HS-5 (cell line): ENCODE measurements around the gene DXO.
"Not testable (repeated sequence)": the region's sequence is repeated elsewhere in the genome, so short reads cannot be mapped to it uniquely, and the experiment has no call there.

Source experiments
- DNase-seq: peaks from one replicate; pipeline ENCODE4 v3.0.0-alpha.2; 2012; ENCODE audit warnings: low read depth

DXO gene

DNA sequence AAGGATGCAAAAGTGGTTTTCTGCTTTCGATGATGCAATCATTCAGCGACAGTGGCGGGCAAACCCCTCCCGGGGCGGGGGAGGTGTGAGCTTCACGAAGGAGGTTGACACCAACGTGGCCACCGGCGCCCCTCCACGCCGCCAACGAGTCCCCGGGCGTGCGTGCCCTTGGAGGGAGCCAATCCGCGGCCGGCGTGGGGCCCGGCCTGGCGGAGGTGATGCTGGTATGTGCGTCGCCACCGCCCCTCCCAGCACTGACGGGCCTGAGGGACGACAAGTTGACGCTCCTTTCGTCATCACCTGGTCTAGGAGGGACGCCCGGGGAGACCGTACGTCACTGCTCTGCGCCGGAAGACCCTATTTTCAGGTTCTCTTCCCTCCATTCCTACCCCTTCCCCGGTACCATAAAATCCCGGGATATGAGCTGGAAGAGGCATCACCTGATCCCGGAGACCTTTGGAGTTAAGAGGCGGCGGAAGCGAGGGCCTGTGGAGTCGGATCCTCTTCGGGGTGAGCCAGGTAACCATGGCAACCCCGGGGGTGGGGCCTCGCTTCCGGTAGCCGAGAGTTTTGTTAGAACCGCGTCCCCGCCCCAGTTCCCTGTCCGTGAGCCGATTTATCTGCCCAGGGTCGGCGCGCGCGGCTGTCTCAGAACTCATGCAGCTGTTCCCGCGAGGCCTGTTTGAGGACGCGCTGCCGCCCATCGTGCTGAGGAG is at the start of gene DXO:
TSS of gene DXO (minus strand) at position 146 of the 716 bp plus-strand sequence. CDS start 463 bp downstream, outside the sequence.
- DNase-seq, result peak; percentile 97

DNA sequence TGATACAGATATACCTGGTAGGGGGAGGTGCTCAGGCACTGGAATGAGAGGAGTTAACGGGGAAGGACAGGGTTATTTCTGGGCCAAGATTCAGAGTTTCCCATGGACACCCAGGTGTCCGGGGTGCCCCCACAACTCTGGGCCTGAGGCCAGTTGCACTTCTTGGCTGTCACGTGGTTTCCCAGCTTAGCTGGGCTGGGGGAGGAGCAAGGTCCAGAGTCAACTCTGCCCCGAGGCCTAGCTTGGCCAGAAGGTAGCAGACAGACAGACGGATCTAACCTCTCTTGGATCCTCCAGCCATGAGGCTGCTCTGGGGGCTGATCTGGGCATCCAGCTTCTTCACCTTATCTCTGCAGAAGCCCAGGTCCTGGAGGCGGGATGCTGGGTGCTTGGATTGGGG is 42.6 kb upstream of the DXO start, which contains the start of gene C4B:
TSS of gene C4B (plus strand) at position 249 of the 400 bp plus-strand sequence. CDS start at position 300, 51 bp downstream.
- not testable (repeated sequence) for DNase-seq

DNA sequence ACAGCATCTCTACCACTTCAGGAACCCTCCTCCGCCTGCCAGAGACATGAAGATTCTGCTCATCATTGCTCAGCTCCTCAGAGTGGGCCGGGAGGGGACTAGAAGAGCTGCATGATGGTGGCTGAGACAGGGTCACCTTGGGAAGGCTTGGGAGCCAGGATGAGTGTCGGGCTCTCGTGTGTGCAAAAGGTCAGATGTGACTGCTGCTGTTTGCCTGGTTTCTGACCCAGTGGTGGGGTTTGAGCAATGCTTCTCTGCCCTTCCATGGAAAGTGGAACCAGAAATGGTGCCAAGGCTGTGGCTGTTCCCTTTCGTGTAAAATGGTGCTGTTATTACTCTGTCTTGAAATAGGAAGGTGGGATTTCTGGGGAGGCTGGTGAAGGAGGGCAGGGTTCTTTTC is 41.8 kb upstream of the DXO start:
- DNase-seq, result not testable (repeated sequence)

DNA sequence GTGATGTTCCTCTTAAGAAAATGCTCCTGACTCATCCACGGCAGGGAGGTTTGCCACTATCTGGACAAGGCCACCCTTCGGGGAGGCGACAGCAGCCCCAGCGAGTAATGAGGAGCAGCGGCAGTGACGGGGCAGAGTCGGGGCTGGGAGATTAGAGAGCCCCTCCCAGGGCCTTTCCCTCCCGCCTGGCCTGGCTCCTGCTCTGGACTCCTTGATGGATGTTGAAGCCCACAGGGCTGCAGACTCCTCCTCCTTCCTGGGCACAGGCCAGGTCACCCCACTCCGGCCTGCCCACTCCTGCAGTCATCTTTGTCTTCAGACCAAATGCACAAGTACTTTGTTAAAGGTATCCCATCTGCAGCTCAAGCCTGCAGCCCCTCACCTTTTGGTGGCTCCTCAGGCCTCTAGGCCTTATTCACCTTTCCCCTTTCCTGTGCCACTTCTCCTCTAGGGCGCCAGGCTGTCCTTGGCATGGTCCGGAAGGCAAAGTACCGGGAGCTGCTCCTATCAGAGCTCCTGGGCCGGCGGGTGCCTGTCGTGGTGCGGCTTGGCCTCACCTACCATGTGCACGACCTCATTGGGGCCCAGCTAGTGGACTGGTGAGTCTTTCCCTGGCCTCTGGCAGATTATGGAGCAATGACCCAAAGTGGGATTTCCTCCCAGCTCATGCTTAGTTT is 41.1 kb upstream of the DXO start:
- DNase-seq, result not testable (repeated sequence)

DNA sequence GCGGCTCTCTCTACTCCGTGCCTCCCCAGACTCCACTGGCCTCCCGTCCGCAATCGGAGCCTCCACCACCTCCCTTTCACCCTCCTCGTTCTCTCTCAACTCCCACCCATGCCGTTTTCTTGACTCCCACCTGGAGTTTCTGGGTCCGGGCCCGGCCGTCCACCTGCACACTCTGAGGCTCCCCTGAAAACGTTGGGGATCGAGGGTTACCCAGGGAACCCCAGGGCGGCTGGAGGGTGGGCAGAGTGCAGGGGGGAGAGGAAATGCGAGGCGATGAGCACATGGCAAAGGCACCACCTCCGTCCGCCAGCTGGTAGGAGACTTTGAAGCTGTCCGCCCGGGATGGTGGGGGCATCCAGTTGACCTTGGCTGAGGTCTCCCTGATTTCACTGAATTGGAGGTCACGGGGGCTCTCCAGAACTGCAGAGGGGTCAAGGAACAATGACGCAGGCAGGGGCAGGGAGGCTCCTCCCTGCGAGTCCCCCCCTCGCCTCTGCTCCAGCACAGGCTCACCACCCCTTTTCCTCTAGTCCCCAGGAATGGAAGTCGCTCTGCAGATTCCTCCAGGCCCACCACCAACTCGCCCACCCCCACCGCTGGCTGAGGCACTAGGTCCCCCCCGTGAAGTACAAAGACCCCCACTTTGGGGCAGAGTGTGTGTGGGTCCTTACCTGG is 39.1 kb upstream of the DXO start:
- not testable (repeated sequence) for DNase-seq

DNA sequence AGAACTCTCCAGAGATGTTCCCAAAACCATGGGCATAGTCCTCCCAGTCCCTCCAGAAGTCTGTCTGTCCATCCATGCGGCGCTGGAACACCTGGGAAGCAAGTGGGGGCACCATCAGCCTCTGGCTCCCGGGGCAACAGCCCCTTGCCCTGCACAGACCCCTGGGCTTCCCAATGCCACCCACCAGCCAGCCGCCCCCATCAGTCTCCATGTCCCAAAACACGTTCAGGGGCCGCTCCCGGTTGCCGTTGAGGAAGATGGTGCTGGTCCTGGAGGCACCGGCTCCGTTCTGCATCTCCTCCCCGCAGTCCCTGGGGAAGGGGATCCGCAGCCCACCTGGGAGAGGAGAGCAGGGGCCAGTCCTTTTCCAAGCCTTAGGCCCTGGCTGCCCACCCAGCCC is 37.6 kb upstream of the DXO start:
- DNase-seq, result not testable (repeated sequence)

DNA sequence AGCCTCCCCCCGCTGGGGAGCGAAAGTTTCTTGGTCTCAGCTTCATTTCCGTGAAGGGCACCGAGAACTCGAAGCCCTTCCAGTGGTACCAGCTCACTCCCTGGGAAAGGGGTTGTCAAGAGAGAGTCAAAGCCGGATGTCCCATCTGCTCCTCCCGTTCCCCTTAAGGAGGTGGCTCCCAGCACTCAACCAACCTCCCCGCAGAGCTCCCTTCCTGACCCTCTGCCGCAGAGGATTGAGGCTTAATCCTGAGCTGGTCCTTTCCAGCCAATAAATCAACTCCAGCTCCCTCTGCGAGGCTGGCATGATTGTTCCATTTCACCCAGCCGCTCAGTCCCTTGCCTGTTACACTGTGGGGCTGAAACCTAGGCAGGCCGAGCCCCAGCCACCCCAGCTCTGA is 36.7 kb upstream of the DXO start:
- DNase-seq, result not testable (repeated sequence)

DNA sequence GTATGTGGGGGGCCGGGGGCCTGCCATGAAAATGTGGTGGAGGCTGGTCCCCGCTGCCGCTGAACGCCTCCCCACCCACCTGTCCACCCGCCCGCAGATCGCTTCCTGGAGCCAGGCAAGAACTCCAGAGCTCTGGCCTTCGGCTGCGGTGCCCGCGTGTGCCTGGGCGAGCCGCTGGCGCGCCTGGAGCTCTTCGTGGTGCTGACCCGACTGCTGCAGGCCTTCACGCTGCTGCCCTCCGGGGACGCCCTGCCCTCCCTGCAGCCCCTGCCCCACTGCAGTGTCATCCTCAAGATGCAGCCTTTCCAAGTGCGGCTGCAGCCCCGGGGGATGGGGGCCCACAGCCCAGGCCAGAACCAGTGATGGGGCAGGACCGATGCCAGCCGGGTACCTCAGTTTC is 36.1 kb upstream of the DXO start:
- DNase-seq, result not testable (repeated sequence)

DNA sequence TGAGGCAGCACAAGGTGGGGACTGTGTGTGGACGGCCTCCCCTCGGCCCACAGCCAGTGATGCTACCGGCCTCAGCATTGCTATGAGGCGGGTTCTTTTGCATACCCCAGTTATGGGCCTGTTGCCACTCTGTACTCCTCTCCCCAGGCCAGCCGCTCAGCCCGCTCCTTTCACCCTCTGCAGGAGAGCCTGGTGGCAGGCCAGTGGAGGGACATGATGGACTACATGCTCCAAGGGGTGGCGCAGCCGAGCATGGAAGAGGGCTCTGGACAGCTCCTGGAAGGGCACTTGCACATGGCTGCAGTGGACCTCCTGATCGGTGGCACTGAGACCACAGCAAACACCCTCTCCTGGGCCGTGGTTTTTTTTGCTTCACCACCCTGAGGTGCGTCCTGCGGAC is 35.1 kb upstream of the DXO start:
- DNase-seq, result not testable (repeated sequence)

DNA sequence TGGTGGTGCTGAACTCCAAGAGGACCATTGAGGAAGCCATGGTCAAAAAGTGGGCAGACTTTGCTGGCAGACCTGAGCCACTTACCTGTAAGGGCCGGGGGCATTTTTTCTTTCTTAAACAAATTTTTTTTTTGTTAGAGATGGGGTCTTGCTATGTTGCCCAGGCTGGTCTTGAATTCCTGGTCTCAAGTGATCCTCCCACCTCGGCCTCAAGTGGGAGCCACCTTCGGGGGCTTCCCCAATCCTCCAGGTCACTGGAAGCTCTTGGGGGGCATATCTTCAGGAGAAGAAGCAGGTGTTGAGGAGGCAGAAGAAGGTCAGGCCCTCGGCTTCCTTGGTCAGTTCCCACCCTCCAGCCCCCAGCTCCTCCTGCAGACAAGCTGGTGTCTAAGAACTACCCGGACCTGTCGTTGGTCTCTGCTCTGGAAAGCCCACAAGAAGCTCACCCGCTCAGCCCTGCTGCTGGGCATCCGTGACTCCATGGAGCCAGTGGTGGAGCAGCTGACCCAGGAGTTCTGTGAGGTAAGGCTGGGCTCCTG is 34.1 kb upstream of the DXO start:
- DNase-seq, result not testable (repeated sequence)

DNA sequence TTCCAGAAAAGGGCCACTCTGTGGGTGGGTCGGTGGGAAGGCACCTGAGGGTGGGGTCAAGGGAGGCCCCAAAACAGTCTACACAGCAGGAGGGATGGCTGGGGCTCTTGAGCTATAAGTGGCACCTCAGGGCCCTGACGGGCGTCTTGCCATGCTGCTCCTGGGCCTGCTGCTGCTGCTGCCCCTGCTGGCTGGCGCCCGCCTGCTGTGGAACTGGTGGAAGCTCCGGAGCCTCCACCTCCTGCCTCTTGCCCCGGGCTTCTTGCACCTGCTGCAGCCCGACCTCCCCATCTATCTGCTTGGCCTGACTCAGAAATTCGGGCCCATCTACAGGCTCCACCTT is 33.6 kb upstream of the DXO start:
- not testable (repeated sequence) for DNase-seq

DNA sequence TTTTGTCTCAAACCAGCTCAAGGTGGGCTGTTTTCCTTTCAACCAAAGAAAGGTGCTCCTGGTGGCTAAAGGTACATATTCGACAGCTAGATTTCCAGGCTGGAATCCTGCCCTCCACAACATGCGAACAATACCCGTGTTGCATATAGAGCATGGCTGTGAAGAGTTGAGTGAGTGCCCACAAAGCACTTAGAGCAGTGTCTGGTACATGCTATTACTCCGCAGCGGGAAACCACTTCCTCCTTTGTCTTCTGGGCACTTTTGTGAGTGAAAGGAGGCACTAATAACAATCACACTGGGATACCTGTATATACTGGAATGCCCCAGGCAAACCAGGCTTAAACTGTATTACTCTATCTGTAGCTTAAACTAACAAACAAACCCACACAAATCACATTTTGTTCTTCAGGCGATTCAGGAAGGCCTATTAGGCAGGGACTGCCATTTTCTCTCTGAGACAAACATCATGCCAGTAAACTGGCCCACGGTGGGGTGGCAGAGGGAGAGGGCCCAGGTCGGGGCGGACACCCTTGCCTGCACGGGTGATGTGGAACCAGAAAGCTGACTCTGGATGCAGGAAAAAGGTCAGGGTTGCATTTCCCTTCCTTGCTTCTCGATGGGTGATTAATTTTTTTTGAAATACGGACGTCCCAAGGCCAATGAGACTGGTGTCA is 33.1 kb upstream of the DXO start:
- not testable (repeated sequence) for DNase-seq

DNA sequence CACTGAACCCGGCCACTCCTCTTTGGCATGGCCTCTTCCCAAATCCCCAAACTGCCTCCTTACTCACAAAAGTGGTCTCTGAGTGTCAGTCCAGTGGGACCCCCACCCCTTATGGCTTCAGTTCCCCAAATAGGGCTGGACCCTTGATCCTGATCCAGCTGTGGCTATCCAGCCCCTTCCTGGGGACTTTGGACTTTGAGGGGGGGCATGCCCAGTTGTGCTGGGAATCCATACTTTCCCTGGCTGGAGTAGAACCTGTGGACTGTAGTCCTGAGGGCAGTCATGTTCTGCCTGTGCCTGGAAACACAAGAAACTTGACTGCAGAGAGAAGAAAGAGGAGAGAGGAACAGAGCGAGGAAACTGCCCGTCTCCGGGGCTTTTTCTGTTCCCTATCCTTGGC is 32.5 kb upstream of the DXO start:
- DNase-seq, result not testable (repeated sequence)

DNA sequence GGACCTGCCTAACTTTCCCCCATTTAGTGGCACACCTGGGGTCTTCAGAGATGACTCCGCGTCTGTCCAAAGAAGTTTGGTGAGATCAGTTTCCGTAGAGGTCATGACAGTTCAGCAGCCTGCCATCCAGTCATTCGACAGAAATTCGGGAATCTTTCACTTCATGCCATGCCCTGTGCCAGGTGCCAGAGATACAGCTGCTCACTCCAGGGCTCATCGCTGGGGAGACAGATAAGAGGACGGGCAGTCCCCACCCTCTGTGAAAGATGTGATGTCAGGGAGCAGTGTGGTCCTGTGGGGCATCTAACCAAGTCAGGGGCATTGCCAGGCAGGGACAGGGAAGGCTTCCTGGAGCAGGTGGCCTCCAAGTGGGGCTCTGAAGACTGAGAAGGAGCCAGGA is 31.4 kb upstream of the DXO start:
- DNase-seq, result not testable (repeated sequence)

DNA sequence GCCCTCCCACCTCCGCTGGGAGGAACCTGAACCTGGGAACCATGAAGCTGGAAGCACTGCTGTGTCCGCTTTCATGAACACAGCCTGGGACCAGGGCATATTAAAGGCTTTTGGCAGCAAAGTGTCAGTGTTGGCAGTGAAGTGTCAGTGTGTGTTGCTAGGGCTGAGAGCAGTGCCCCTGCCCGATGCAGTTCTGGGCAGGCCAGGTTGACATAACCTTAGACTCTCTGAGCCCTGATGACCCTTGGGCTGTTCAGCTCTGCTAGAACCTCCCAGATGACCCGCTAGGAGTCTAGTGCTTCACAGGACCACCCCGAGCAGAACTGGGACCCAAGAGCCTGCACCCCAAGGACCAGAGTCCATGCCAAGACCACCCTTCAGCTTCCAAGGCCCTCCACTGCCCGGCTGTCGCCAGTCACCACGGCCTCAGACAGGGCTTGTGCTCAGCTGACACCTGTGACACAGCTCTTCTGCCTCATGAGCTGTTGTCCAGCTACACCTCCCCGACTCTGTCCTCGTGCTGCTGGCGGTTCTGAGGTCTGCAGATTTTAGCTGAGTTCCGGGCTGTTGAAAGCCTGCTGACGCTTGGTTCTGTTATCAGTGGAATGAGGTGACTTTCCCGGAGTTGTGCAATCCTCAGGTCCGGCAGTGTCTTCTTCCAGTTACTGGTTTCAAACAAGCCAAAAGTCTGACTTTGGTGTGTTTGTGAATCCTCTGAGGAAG is 30.8 kb upstream of the DXO start:
- DNase-seq, result not testable (repeated sequence)

DNA sequence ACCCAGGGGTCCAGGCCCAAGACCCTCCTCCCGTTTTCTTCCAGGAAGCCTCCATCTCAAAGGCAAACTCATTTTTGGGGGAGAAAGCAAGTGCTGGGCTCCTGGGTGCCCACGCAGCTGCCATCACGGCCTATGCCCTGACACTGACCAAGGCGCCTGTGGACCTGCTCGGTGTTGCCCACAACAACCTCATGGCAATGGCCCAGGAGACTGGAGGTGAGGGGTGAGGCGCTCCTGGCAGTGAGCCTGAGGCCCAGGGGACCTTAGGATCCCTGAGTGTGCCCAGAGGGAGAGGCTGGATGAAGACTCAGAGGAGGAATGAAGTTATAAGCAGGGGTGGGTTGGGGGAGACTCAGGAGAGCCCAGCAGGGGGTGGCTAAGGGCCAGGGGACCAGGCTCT is 24.4 kb upstream of the DXO start:
- DNase-seq, result not testable (repeated sequence)

DNA sequence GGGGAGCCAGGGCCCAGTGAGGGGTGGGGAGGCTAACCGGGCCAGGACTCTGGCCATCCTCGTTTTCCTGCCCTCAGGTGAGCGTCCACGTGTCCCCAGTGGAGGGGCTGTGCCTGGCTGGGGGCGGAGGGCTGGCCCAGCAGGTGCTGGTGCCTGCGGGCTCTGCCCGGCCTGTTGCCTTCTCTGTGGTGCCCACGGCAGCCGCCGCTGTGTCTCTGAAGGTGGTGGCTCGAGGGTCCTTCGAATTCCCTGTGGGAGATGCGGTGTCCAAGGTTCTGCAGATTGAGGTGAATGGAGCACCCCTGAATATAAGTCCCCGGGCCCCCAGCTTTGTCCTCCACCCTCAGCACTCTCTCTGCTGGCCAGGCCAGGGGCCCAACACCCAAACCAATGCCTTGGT is 22.5 kb upstream of the DXO start:
- not testable (repeated sequence) for DNase-seq

DNA sequence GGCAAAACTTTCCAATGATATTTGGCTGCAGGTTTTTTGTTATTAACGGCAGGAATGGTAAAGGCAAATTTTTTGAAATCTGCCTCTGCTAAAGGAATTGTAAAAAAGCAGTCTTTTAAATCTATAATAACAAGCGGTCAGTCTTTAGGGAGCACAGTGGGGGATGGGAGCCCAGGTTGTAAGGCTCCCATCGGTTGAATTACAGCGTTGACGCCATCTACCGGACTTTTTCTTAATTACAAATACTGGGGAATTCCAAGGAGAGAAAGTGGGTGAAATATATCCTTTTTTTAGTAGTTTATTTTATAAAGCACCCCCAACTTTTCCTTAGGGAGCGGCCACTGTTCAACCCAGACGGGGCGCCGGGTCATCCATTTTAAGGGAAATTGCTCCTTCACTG is 17.4 kb upstream of the DXO start:
- DNase-seq, result not testable (repeated sequence)

DNA sequence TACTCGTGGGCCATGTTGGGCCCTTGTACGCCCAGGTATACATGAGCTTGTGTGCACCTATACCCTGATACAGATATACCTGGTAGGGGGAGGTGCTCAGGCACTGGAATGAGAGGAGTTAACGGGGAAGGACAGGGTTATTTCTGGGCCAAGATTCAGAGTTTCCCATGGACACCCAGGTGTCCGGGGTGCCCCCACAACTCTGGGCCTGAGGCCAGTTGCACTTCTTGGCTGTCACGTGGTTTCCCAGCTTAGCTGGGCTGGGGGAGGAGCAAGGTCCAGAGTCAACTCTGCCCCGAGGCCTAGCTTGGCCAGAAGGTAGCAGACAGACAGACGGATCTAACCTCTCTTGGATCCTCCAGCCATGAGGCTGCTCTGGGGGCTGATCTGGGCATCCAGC is 9.8 kb upstream of the DXO start, which contains the start of gene C4A:
TSS of gene C4A (plus strand) at position 314 of the 400 bp plus-strand sequence. CDS start at position 365, 51 bp downstream.
- not testable (repeated sequence) for DNase-seq

DNA sequence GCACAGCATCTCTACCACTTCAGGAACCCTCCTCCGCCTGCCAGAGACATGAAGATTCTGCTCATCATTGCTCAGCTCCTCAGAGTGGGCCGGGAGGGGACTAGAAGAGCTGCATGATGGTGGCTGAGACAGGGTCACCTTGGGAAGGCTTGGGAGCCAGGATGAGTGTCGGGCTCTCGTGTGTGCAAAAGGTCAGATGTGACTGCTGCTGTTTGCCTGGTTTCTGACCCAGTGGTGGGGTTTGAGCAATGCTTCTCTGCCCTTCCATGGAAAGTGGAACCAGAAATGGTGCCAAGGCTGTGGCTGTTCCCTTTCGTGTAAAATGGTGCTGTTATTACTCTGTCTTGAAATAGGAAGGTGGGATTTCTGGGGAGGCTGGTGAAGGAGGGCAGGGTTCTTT is 9.1 kb upstream of the DXO start:
- not testable (repeated sequence) for DNase-seq

DNA sequence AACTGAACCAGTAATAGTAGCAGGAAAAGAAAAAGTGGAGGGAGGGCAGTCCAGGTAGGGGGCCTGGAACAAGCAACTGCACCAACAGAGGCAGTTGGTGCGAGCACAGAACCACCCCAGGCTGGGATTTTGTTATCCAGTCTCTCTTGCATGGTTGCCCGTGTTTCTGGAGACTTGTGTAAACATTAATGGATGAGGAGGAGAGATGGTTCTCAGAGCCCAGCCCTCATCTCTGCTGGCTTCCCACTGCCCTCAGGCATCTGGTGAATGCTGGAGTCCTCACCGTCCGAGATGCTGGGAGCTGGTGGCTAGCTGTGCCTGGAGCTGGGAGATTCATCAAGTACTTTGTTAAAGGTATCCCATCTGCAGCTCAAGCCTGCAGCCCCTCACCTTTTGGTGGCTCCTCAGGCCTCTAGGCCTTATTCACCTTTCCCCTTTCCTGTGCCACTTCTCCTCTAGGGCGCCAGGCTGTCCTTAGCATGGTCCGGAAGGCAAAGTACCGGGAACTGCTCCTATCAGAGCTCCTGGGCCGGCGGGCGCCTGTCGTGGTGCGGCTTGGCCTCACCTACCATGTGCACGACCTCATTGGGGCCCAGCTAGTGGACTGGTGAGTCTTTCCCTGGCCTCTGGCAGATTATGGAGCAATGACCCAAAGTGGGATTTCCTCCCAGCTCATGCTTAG is 8.4 kb upstream of the DXO start:
- DNase-seq, result not testable (repeated sequence)
